H1 (cell line): ENCODE measurements around the gene P2RX1. TPM values are rescaled to one million over a fixed set of nuclear protein-coding genes. Genes with fewer than 3 reads are reported as not detected.

Experiments
- CTCF ChIA-PET: fragments of 300-600 bp; sonication (Branson Sonifier 250); formaldehyde crosslinking; loops from one replicate; lab custom pipeline; 2021; ENCODE audit not compliant: partially characterized antibody; lab: Charles Lee
- POLR2A ChIA-PET: fragments of 300-600 bp; sonication (Branson Sonifier 250); formaldehyde crosslinking; loops from one replicate; lab custom pipeline; 2021; ENCODE audit warnings: inconsistent platforms; ENCODE audit not compliant: partially characterized antibody; lab: Charles Lee
- DNase-seq, 2 experiments: peaks; one replicate each; pipeline versions ENCODE4 v3.0.0 to v3.0.0-alpha.2; 2010 to 2022; ENCODE audit warnings: low spot score in 2 of 2, low read depth in 1 of 2, mixed read lengths in 1 of 2
- FAIRE-seq: peaks from 2 replicates; lab custom pipeline; 2011; peaks lifted over from hg19 to GRCh38; lab: Jason Lieb, UNC
- H2AFZ ChIP-seq: 2 replicates; pipeline ENCODE4 v1.8.1; 2012; ENCODE audit warnings: low read length, inconsistent platforms
- H2AK5ac ChIP-seq: 2 replicates; pipeline ENCODE4 v1.6.1; 2013; ENCODE audit warnings: low read depth, low read length
- H2BK120ac ChIP-seq: replicated peaks from 2 replicates; pipeline ENCODE3; 2013; ENCODE audit warnings: low read depth, low read length, inconsistent platforms
- H2BK12ac ChIP-seq: 2 replicates; pipeline ENCODE4 v1.6.1; 2013; ENCODE audit warnings: low read depth, low read length
- H2BK15ac ChIP-seq: 2 replicates; pipeline ENCODE4 v1.6.1; 2013; ENCODE audit warnings: low read length
- H2BK20ac ChIP-seq: 2 replicates; pipeline ENCODE4 v1.6.1; 2013; ENCODE audit warnings: low read length
- H2BK5ac ChIP-seq: 2 replicates; pipeline ENCODE4 v1.6.1; 2013; ENCODE audit warnings: low read depth, low read length
- H3K14ac ChIP-seq: 2 replicates; pipeline ENCODE4 v1.6.1; 2013; ENCODE audit warnings: inconsistent platforms; ENCODE audit not compliant: insufficient read length
- H3K18ac ChIP-seq: 2 replicates; pipeline ENCODE4 v1.6.1; 2013; ENCODE audit warnings: low read length; ENCODE audit errors: extremely low read depth
- H3K23ac ChIP-seq: 2 replicates; pipeline ENCODE4 v1.6.1; 2013; ENCODE audit warnings: inconsistent platforms; ENCODE audit not compliant: insufficient read length
- H3K23me2 ChIP-seq: 2 replicates; pipeline ENCODE4 v1.6.1; 2013; ENCODE audit warnings: low read depth, low read length
- H3K27ac ChIP-seq: 2 replicates; pipeline ENCODE4 v1.6.1; 2011; ENCODE audit warnings: low read depth, low read length, inconsistent platforms
- H3K27me3 ChIP-seq, 4 experiments: replicated peaks in 1 of 4; 1 replicate in 1 of 4; 2 replicates in 3 of 4; pipeline versions ENCODE4 v1.6.1 to v1.8.1; 2011 to 2013; ENCODE audit warnings: low read length in 3 of 4, mild to moderate bottlenecking in 3 of 4, inconsistent platforms in 2 of 4, mixed read lengths in 2 of 4, moderate library complexity in 1 of 4; ENCODE audit not compliant: control insufficient read depth in 3 of 4, insufficient read depth in 3 of 4; ENCODE audit errors: extremely low read depth in 1 of 4
- H3K36me3 ChIP-seq, 4 experiments: 2 replicates each; pipeline versions ENCODE4 v1.6.1 to v1.8.1; 2011 to 2013; ENCODE audit warnings: mild to moderate bottlenecking in 4 of 4, low read length in 3 of 4, moderate library complexity in 2 of 4, control low read depth in 1 of 4, inconsistent platforms in 1 of 4; ENCODE audit not compliant: insufficient read depth in 4 of 4, control insufficient read depth in 2 of 4
- H3K4ac ChIP-seq: replicated peaks from 2 replicates; pipeline ENCODE3; 2013; ENCODE audit warnings: low read length, low read depth, mixed read lengths, inconsistent platforms; ENCODE audit not compliant: insufficient read length
- H3K4me1 ChIP-seq, 4 experiments: replicated peaks in 1 of 4; 1 replicate in 1 of 4; 2 replicates in 3 of 4; pipeline versions ENCODE4 v1.6.1 to v1.8.1; 2011 to 2013; ENCODE audit warnings: low read length in 3 of 4, inconsistent platforms in 2 of 4, mixed read lengths in 1 of 4; ENCODE audit not compliant: insufficient read depth in 4 of 4, control insufficient read depth in 3 of 4
- H3K4me2 ChIP-seq, 2 experiments: 2 replicates each; pipeline versions ENCODE4 v1.6.1 to v1.8.1; 2011 to 2013; ENCODE audit warnings: low read depth in 2 of 2, low read length in 2 of 2, control low read depth in 1 of 2, inconsistent platforms in 1 of 2, mild to moderate bottlenecking in 1 of 2; ENCODE audit not compliant: insufficient read depth in 1 of 2
- H3K4me3 ChIP-seq, 4 experiments: fragments of 200-600, 300-600 bp in 1 of 4; sonication (generic), shearing (Covaris generic), sonication (Bioruptor Twin) in 1 of 4; 2 replicates each; pipeline versions ENCODE4 v1.5.1 to v1.8.1; 2011 to 2016; ENCODE audit warnings: low read length in 4 of 4, low read depth in 3 of 4, control low read depth in 2 of 4, inconsistent platforms in 2 of 4, mild to moderate bottlenecking in 2 of 4, mixed read lengths in 1 of 4, moderate library complexity in 1 of 4; ENCODE audit not compliant: insufficient read depth in 2 of 4; ENCODE audit errors: extremely low read depth in 1 of 4
- H3K56ac ChIP-seq: replicated peaks from 2 replicates; pipeline ENCODE3; 2013; ENCODE audit warnings: low read depth, mild to moderate bottlenecking, mixed read lengths, low read length, inconsistent platforms; ENCODE audit not compliant: insufficient read length
- H3K79me1 ChIP-seq: 2 replicates; pipeline ENCODE4 v1.6.1; 2013; ENCODE audit warnings: low read depth, low read length, control low read depth
- H3K79me2 ChIP-seq, 2 experiments: 2 replicates each; pipeline versions ENCODE4 v1.6.1 to v1.8.1; 2012 to 2013; ENCODE audit warnings: low read length in 2 of 2, mild to moderate bottlenecking in 2 of 2, inconsistent platforms in 1 of 2; ENCODE audit not compliant: insufficient read depth in 2 of 2, control insufficient read depth in 1 of 2
- H3K9ac ChIP-seq, 4 experiments: replicated peaks in 1 of 4; 1 replicate in 1 of 4; 2 replicates in 3 of 4; pipeline versions ENCODE4 v1.6.1 to v1.8.1; 2011 to 2013; ENCODE audit warnings: low read depth in 3 of 4, low read length in 3 of 4, control low read depth in 2 of 4, mild to moderate bottlenecking in 2 of 4, moderate library complexity in 2 of 4, inconsistent platforms in 1 of 4; ENCODE audit errors: extremely low read depth in 1 of 4
- H3K9me3 ChIP-seq, 2 experiments: 2 replicates each; pipeline versions ENCODE4 v1.6.1 to v1.8.1; 2012 to 2013; ENCODE audit warnings: mild to moderate bottlenecking in 2 of 2, moderate library complexity in 2 of 2, control low read depth in 1 of 2, inconsistent platforms in 1 of 2, low read depth in 1 of 2, low read length in 1 of 2, mixed read lengths in 1 of 2; ENCODE audit not compliant: insufficient read depth in 2 of 2
- H4K20me1 ChIP-seq, 2 experiments: replicated peaks in 1 of 2; 2 replicates each; pipeline versions ENCODE3 to v1.8.1; 2011 to 2013; ENCODE audit warnings: inconsistent platforms in 2 of 2, low read length in 2 of 2, mild to moderate bottlenecking in 1 of 2; ENCODE audit not compliant: insufficient read depth in 2 of 2, control insufficient read depth in 1 of 2
- H4K5ac ChIP-seq: 2 replicates; pipeline ENCODE4 v1.6.1; 2013; ENCODE audit warnings: low read length, low read depth, mixed read lengths, inconsistent platforms; ENCODE audit not compliant: insufficient read length
- H4K8ac ChIP-seq: 2 replicates; pipeline ENCODE4 v1.8.0; 2013; ENCODE audit warnings: mild to moderate bottlenecking, moderate library complexity, low read length, inconsistent platforms; ENCODE audit not compliant: insufficient read depth; ENCODE audit errors: extremely low read depth
- H4K91ac ChIP-seq: replicated peaks from 2 replicates; pipeline ENCODE3; 2013; ENCODE audit warnings: low read length, mixed read lengths, inconsistent platforms; ENCODE audit not compliant: insufficient read length
- CHD2 ChIP-seq: IDR thresholded peaks from 2 replicates; pipeline ENCODE4 v1.6.1; 2012; ENCODE audit warnings: low read length, improper control_type of control experiment
- CTCF ChIP-seq, 3 experiments: IDR thresholded peaks; 1 replicate in 2 of 3; 2 replicates in 1 of 3; pipeline versions ENCODE4 v1.5.1 to v1.6.1; 2011; ENCODE audit warnings: low read length in 3 of 3, mild to moderate bottlenecking in 3 of 3, inconsistent platforms in 2 of 3, low read depth in 1 of 3, moderate library complexity in 1 of 3; ENCODE audit not compliant: insufficient read depth in 1 of 3; ENCODE audit errors: control extremely low read depth in 1 of 3
- GABPA ChIP-seq: IDR thresholded peaks from 2 replicates; pipeline ENCODE4 v1.6.1; 2011; ENCODE audit warnings: mild to moderate bottlenecking, low read length, moderate library complexity, borderline replicate concordance; ENCODE audit not compliant: insufficient read depth
- HDAC6 ChIP-seq: IDR thresholded peaks from one replicate; pipeline ENCODE4 v1.7.1; 2012; ENCODE audit warnings: low read depth, mild to moderate bottlenecking, inconsistent platforms, low read length, moderate library complexity
- KDM5A ChIP-seq: fragments of 200-600 bp; IDR thresholded peaks from 2 replicates; pipeline ENCODE4 v1.7.1; 2012; ENCODE audit warnings: mild to moderate bottlenecking, low read length, inconsistent platforms, mixed read lengths
- SIN3A ChIP-seq, 2 experiments: IDR thresholded peaks in 1 of 2; conservative IDR thresholded peaks in 1 of 2; 2 replicates each; pipeline ENCODE4 v1.6.1; 2011 to 2012; ENCODE audit warnings: low read length in 2 of 2, improper control_type of control experiment in 1 of 2, low read depth in 1 of 2, mild to moderate bottlenecking in 1 of 2
- SIX5 ChIP-seq: IDR thresholded peaks from 2 replicates; pipeline ENCODE4 v1.6.1; 2011; ENCODE audit warnings: mild to moderate bottlenecking, low read depth, low read length
- USF2 ChIP-seq: IDR thresholded peaks from 2 replicates; pipeline ENCODE4 v1.6.1; 2011; ENCODE audit warnings: low read length, improper control_type of control experiment
- WGBS, 2 experiments: shearing (Covaris generic) in 1 of 2; methylation state at CpG; one replicate each; pipeline versions ENCODE4 v1.1.6 to v1.1.7; 2013 to 2015; ENCODE audit warnings: low lambda C conversion rate in 2 of 2, mixed read lengths in 2 of 2, inconsistent platforms in 1 of 2, low coverage in 1 of 2, missing lambda C conversion rate in 1 of 2; ENCODE audit not compliant: insufficient replicate concordance in 2 of 2, insufficient coverage in 1 of 2, insufficient read length in 1 of 2; ENCODE audit errors: extremely low coverage in 1 of 2, missing lambda C conversion rate in 1 of 2; 5-methylcytosine and 5-hydroxymethylcytosine counted together
- polyA plus RNA-seq, 7 experiments: library from polyadenylated mRNA; depleted of rRNA in 3 of 7; stranded (reverse) in 5 of 7; unstranded in 2 of 7; fragments of >200 nt in 5 of 7; fragments of 200-250 nt in 2 of 7; gene quantifications; 1 replicate in 5 of 7; 2 replicates in 1 of 7; 4 replicates in 1 of 7; pipeline versions ENCODE4 v1.2.1 to v1.2.3, GENCODE V29; 2011 to 2013; ENCODE audit warnings: missing spikeins in 2 of 7, mixed read lengths in 2 of 7
- total RNA-seq: library from RNA; stranded (reverse); fragmentation: NEBNext Ultra II Directional; extraction: Animal tissue kit (Norgen Biotek cat#: 25700); gene quantifications from 2 replicates; pipeline ENCODE4 v1.2.1, GENCODE V29; 2021

The P2RX1 gene
- total and polyA plus RNA-seq, 2 of the 8 experiments (the other 6 are each of a cell fraction or from before 2014, with no cell fraction given): 0.45 to 1.1 TPM

- FAIRE-seq (no peak), DNase-seq (no peak)
- no peak overlapping the region for H2BK12ac ChIP-seq
- H4K8ac ChIP-seq: no peak overlapping the region
- peaks cover 0 to 8% (median 1%) of the 10 kb centered on the region in 4 experiments; a peak in 2 of 7 replicates for H3K4me1 ChIP-seq
- H4K91ac ChIP-seq: no peak overlapping the region
- no peak overlapping the region for H3K56ac ChIP-seq
- H3K4ac ChIP-seq: no peak overlapping the region
- no peak overlapping the region for H3K27ac ChIP-seq
- H3K79me1 ChIP-seq: no peaks in the 10 kb centered on the region; the same call in 1 of the 2 replicates
- H3K36me3 ChIP-seq: no peaks in the 10 kb centered on the region; a peak in 3 of 8 replicates
- H3K79me2 ChIP-seq: no peaks in the 10 kb centered on the region
- no peak overlapping the region for H3K4me2 ChIP-seq
- no peak overlapping the region for H3K18ac ChIP-seq
- WGBS, 2 experiments: 93% methylated on average over 37 of the region's 48 CpGs; no CpG with 5 or more reads in 1 of the 2 experiments
- no peak overlapping the region for H3K23ac ChIP-seq
- POLR2A ChIA-PET: no interaction called here
- H4K20me1 ChIP-seq: no peaks in the 10 kb centered on the region
- H2BK20ac ChIP-seq: no peak overlapping the region
- H2AFZ ChIP-seq: no peak overlapping the region
- no peaks in the 10 kb centered on the region for H3K9me3 ChIP-seq
- H4K5ac ChIP-seq: no peak overlapping the region
- peaks cover 6% of the 10 kb centered on the region; the same call in 1 of the 2 replicates for H3K23me2 ChIP-seq
- CTCF ChIA-PET: interaction anchor here (1.4 kb wide), 1 partner anchor 28 kb away, joined by 3 read pairs; no protein-coding TSS in a partner anchor
- H3K9ac ChIP-seq: no peak overlapping the region; a peak in 1 of 7 replicates
- no peak overlapping the region for H2BK120ac ChIP-seq
- no peak overlapping the region for H3K4me3 ChIP-seq
- H2BK15ac ChIP-seq: no peak overlapping the region
- no peak overlapping the region for H2BK5ac ChIP-seq
- peaks cover 0 to 5% (median 3%) of the 10 kb centered on the region in 4 experiments; a peak in 3 of 7 replicates for H3K27me3 ChIP-seq
- H3K14ac ChIP-seq: no peak overlapping the region
- H2AK5ac ChIP-seq: no peak overlapping the region
- TF ChIP-seq KDM5A (no peak), HDAC6 (no peak), CHD2 (no peak), CTCF (IDR thresholded peaks at IDR 0.05; ENCODE audit: control extremely low read depth in 1 of 3, insufficient read depth in 1 of 3, low read depth in 1 of 3, low read length in 3 of 3) (no peak), SIX5 (no peak), GABPA (no peak), USF2 (no peak), SIN3A (conservative IDR thresholded peaks at IDR 0.05 in 1 of 2, IDR thresholded peaks at IDR 0.05 in 1 of 2; ENCODE audit: low read depth in 1 of 2, low read length in 2 of 2) (no peak)
Observed at GRCh38 chr17:3940965-3941698, 24.9 kb upstream of the P2RX1 start.
